HCT116 (cell line): ENCODE measurements around the gene CHRNE. TPM values are rescaled to one million over a fixed set of nuclear protein-coding genes. Genes with fewer than 3 reads are reported as not detected.

Experiments used
- ATAC-seq: fragments of 200-7000 bp; cut with Tn5 transposase; 2 replicates; pipeline ENCODE4 v1.9.1; 2020; ENCODE audit warnings: mild to moderate bottlenecking, moderate library complexity
- BruUV-seq: library from RNA; stranded (reverse); fragments of 400-500 nt; replicated peaks from 2 replicates; lab custom pipeline; 2021; lab: Mats Ljungman, UMichigan
- CTCF ChIA-PET: fragments of 300-600 bp; sonication (Branson Sonifier 250); formaldehyde crosslinking; loops from one replicate; lab custom pipeline; 2021; ENCODE audit warnings: antibody characterized with exemption; lab: Charles Lee
- POLR2A ChIA-PET: fragments of 300-600, 350-600 bp; sonication (Branson Sonifier 250); formaldehyde crosslinking; loops from one replicate; lab custom pipeline; 2021; ENCODE audit warnings: antibody characterized with exemption; lab: Charles Lee
- RAD21 ChIA-PET, 2 experiments: fragments of 300-600 bp; sonication (Branson Sonifier 250); formaldehyde crosslinking; loops; one replicate each; lab custom pipeline; 2023; ENCODE audit warnings: low total read pairs in 2 of 2; ENCODE audit not compliant: uncharacterized antibody in 2 of 2, unreplicated experiment in 2 of 2, low non-redundant PET in 1 of 2; lab: Charles Lee
- DNase-seq: peaks from one replicate; pipeline ENCODE4 v3.0.0-alpha.2; 2010; ENCODE audit warnings: low read depth, low spot score
- H2AFZ ChIP-seq: fragments of 200-600 bp; shearing (Covaris generic), sonication (generic); 2 replicates; pipeline ENCODE4 v1.6.1; 2017; ENCODE audit warnings: low read depth, mixed run types, mixed read lengths, antibody characterized with exemption, low read length; ENCODE audit not compliant: poor library complexity, severe bottlenecking
- H3K27ac ChIP-seq: 2 replicates; pipeline ENCODE4 v1.5.1; 2012; ENCODE audit warnings: low read depth, low read length
- H3K27me3 ChIP-seq: fragments of 200-600 bp; sonication (generic); 2 replicates; pipeline ENCODE4 v1.6.1; 2016; ENCODE audit warnings: mixed run types, low read length, mixed read lengths; ENCODE audit not compliant: insufficient read depth
- H3K36me3 ChIP-seq, 2 experiments: fragments of 200-500 bp in 1 of 2; fragments of 200-600 bp in 1 of 2; sonication (Bioruptor generic) in 1 of 2; sonication (generic) in 1 of 2; 2 replicates each; pipeline versions ENCODE4 v1.5.1 to v1.6.1; 2014 to 2016; ENCODE audit warnings: low read length in 2 of 2, inconsistent platforms in 1 of 2, mixed read lengths in 1 of 2, mixed run types in 1 of 2; ENCODE audit not compliant: insufficient read depth in 2 of 2, control insufficient read depth in 1 of 2
- H3K4me1 ChIP-seq, 2 experiments: fragments of 200-600 bp in 1 of 2; sonication (generic) in 1 of 2; 2 replicates each; pipeline versions ENCODE4 v1.5.1 to v1.6.1; 2012 to 2017; ENCODE audit warnings: low read length in 2 of 2, inconsistent platforms in 1 of 2, mild to moderate bottlenecking in 1 of 2, mixed read lengths in 1 of 2, mixed run types in 1 of 2, moderate library complexity in 1 of 2; ENCODE audit not compliant: insufficient read depth in 2 of 2, control insufficient read depth in 1 of 2
- H3K4me2 ChIP-seq: fragments of 200-600 bp; sonication (generic); 2 replicates; pipeline ENCODE4 v1.6.1; 2017; ENCODE audit warnings: mixed run types, low read length, mixed read lengths
- H3K4me3 ChIP-seq, 2 experiments: fragments of 200-600 bp in 1 of 2; sonication (generic) in 1 of 2; replicated peaks in 1 of 2; 2 replicates each; pipeline ENCODE4 v1.5.1; 2011 to 2016; ENCODE audit warnings: low read length in 2 of 2, control low read depth in 1 of 2, low read depth in 1 of 2, mild to moderate bottlenecking in 1 of 2, mixed read lengths in 1 of 2, mixed run types in 1 of 2
- H3K79me2 ChIP-seq: fragments of 200-600 bp; sonication (generic); 2 replicates; pipeline ENCODE4 v1.6.1; 2017; ENCODE audit warnings: mild to moderate bottlenecking, mixed run types, low read length, moderate library complexity, mixed read lengths; ENCODE audit not compliant: insufficient read depth
- H3K9ac ChIP-seq: fragments of 200-600 bp; sonication (generic); 2 replicates; pipeline ENCODE4 v1.6.1; 2016; ENCODE audit warnings: low read length, mixed read lengths
- H3K9me2 ChIP-seq: fragments of 200-600 bp; sonication (generic), shearing (Covaris generic); 2 replicates; pipeline ENCODE4 v1.6.1; 2017; ENCODE audit warnings: mixed run types, mild to moderate bottlenecking, moderate library complexity; ENCODE audit not compliant: insufficient read depth
- H3K9me3 ChIP-seq, 2 experiments: fragments of 200-500 bp in 1 of 2; fragments of 200-600 bp in 1 of 2; sonication (Bioruptor generic) in 1 of 2; sonication (generic) in 1 of 2; 2 replicates each; pipeline ENCODE4 v1.6.1; 2014 to 2017; ENCODE audit warnings: low read length in 2 of 2, mixed read lengths in 2 of 2, inconsistent platforms in 1 of 2, low read depth in 1 of 2, mild to moderate bottlenecking in 1 of 2, mixed run types in 1 of 2, moderate library complexity in 1 of 2; ENCODE audit not compliant: control insufficient read depth in 1 of 2, insufficient read depth in 1 of 2
- H4K20me1 ChIP-seq: fragments of 200-600 bp; sonication (generic), shearing (Covaris generic); 2 replicates; pipeline ENCODE4 v1.6.1; 2017; ENCODE audit warnings: mixed run types, mild to moderate bottlenecking, moderate library complexity; ENCODE audit not compliant: insufficient read depth
- CBX3 ChIP-seq: IDR thresholded peaks from 2 replicates; pipeline ENCODE4 v1.6.1; 2012; ENCODE audit warnings: low read depth
- CEBPB ChIP-seq: IDR thresholded peaks from 2 replicates; pipeline ENCODE4 v1.6.1; 2012; ENCODE audit warnings: low read depth
- EGR1 ChIP-seq: IDR thresholded peaks from 2 replicates; pipeline ENCODE4 v1.6.1; 2012; ENCODE audit warnings: low read depth
- ELF1 ChIP-seq: IDR thresholded peaks from 2 replicates; pipeline ENCODE4 v1.6.1; 2012; ENCODE audit warnings: low read depth, borderline replicate concordance
- EZH2phosphoT487 ChIP-seq: fragments of 200-600 bp; IDR thresholded peaks from 2 replicates; pipeline ENCODE4 v1.6.1; 2018; ENCODE audit warnings: antibody characterized with exemption, borderline replicate concordance
- MAX ChIP-seq: IDR thresholded peaks from 2 replicates; pipeline ENCODE4 v1.6.1; 2012
- POLR2A ChIP-seq: IDR thresholded peaks from 2 replicates; pipeline ENCODE4 v1.7.0; 2011; ENCODE audit warnings: borderline replicate concordance; ENCODE audit not compliant: insufficient read depth, insufficient read length; ENCODE audit errors: extremely low read depth
- POLR2AphosphoS5 ChIP-seq: IDR thresholded peaks from 2 replicates; pipeline ENCODE4 v1.6.1; 2011; ENCODE audit warnings: mild to moderate bottlenecking, low read depth, low read length, moderate library complexity
- SRF ChIP-seq: IDR thresholded peaks from 2 replicates; pipeline ENCODE4 v1.6.1; 2012; ENCODE audit warnings: low read depth
- TCF7L2 ChIP-seq: IDR thresholded peaks from 2 replicates; pipeline ENCODE4 v1.7.0; 2011; ENCODE audit warnings: borderline replicate concordance, inconsistent platforms; ENCODE audit not compliant: insufficient read depth, insufficient read length; ENCODE audit errors: extremely low read depth
- YY1 ChIP-seq: IDR thresholded peaks from 2 replicates; pipeline ENCODE4 v1.6.1; 2011; ENCODE audit warnings: low read length, low read depth, moderate library complexity, mild to moderate bottlenecking; ENCODE audit not compliant: insufficient replicate concordance; ENCODE audit errors: extremely low read depth
- ZBTB33 ChIP-seq: IDR thresholded peaks from 2 replicates; pipeline ENCODE4 v1.6.1; 2011; ENCODE audit warnings: mild to moderate bottlenecking, low read length, moderate library complexity; ENCODE audit not compliant: insufficient replicate concordance; ENCODE audit errors: extremely low read depth
- ZNF274 ChIP-seq: fragments of 200-500 bp; sonication (Bioruptor generic); IDR thresholded peaks from 2 replicates; pipeline ENCODE4 v1.6.1; 2014; ENCODE audit warnings: mild to moderate bottlenecking, low read depth, low read length, inconsistent platforms
- intact Hi-C: fragments of 100-400 bp; cut with micrococcal nuclease; formaldehyde crosslinking; loops from 2 replicates; pipeline ENCODE4 v1.10.0; 2022
- total RNA-seq: library from RNA; stranded (reverse); gene quantifications from one replicate; pipeline ENCODE4 v1.2.1, GENCODE V29; 2021; ENCODE audit not compliant: unreplicated experiment

The CHRNE gene
- total RNA-seq, 1 experiment from 2014 or later, result 0.30 TPM

- Histone ChIP-seq H3K27ac (no peak overlapping the region), H3K27me3 (no peaks in the 10 kb centered on the region), H3K9ac (no peak overlapping the region), H3K4me3 (no peak overlapping the region)
- ChIA-PET CTCF (no interaction called here), POLR2A (no interaction called here)
- DNase-seq, result no peak
- no peak for ATAC-seq
- TF ChIP-seq ELF1, result no peak
- no peak for TF ChIP-seq ZNF274
- TF ChIP-seq TCF7L2, result no peak
- TF ChIP-seq ZBTB33, result no peak
- TF ChIP-seq POLR2A, result no peak
- TF ChIP-seq POLR2AphosphoS5, result no peak
- TF ChIP-seq EZH2phosphoT487, result no peak
- TF ChIP-seq MAX, result no peak
- no peak for TF ChIP-seq YY1
- TF ChIP-seq CEBPB, result no peak
- TF ChIP-seq EGR1, result no peak
- TF ChIP-seq SRF, result no peak
- no peak for TF ChIP-seq CBX3
- TF ChIP-seq, all 23 proteins: peak for 0
- Histone ChIP-seq H3K79me2 (no peaks in the 10 kb centered on the region), H3K9me2 (no peaks in the 10 kb centered on the region), H2AFZ (no peak overlapping the region), H4K20me1 (no peaks in the 10 kb centered on the region), H3K9me3 (no peaks in the 10 kb centered on the region), H3K36me3 (peaks cover 23 to 36% of the 10 kb centered on the region in 2 experiments), H3K4me1 (no peaks in the 10 kb centered on the region), H3K4me2 (no peak overlapping the region)
- intact Hi-C loops, result no loop called here
- BruUV-seq, result no TSS peak
- RAD21 ChIA-PET, result no interaction called here
Measured at GRCh38 chr17:4893721-4894560, 9.0 kb downstream of the CHRNE start.
